ENCODE results near the gene PI4KA.
"Not testable (repeated sequence)": the region's sequence is repeated elsewhere in the genome, so short reads cannot be mapped to it uniquely, and the experiment has no call there.

Gene PI4KA

DNA sequence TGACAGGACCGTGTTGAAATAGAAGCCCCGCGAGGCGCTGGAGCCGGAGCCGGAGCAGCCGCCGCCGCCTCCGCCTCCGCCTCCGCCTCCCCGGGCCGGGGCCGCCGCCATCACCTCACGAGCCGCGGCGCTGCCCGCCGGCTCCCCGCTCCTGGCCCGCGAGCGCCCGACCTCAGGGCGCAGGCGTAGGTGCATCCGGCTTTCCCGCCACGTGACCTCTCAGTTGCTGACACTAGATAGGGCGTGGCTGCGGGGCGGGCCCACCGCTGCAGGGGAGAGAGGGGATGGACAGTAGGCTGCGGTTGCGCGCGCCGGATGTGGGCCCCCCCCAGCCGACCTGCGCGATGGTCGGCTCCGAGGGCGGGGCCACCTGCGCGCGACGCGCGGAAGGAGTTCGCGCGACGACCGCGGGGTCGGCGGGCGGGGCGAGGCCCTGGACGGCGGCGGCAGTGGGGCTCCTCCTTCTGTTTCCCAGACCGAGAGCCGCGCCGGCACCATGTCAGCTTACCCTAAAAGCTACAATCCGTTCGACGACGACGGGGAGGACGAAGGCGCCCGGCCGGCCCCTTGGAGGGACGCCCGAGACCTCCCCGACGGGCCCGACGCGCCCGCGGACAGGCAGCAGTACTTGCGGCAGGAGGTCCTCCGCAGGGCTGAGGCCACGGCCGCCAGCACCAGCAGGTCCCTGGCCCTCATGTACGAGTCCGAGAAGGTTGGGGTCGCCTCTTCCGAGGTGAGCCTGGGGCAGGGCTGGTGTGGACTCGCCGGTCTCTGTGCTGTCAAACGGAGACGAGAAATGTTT, at the start of gene PI4KA, which contains the start of gene SNAP29:
TSS of gene PI4KA (minus strand) at position 197 of the 802 bp plus-strand sequence. CDS start at position 111, 86 bp downstream.
TSS of gene SNAP29 (plus strand) at position 393 of the 802 bp plus-strand sequence. CDS start at position 497, 104 bp downstream.
- peak; percentile 98 for DNase-seq

DNA sequence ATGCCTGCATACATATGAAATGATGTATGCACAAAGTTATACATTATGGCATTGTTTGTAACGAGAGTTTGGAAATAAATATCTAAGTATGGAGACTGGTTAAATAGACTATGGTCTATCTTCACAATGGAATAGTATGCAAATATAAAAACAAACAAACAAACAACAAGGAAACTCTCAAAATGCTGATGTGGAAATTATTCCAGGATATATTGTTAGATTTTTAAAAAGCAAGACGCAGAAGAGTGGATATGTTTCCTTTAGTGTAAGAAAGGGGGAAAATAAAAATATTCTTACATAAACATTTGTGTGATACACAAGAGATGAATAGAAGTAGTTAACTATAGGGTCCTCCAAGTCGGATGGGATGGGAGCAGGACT, 47.8 kb upstream of the PI4KA start:
- no peak for DNase-seq

DNA sequence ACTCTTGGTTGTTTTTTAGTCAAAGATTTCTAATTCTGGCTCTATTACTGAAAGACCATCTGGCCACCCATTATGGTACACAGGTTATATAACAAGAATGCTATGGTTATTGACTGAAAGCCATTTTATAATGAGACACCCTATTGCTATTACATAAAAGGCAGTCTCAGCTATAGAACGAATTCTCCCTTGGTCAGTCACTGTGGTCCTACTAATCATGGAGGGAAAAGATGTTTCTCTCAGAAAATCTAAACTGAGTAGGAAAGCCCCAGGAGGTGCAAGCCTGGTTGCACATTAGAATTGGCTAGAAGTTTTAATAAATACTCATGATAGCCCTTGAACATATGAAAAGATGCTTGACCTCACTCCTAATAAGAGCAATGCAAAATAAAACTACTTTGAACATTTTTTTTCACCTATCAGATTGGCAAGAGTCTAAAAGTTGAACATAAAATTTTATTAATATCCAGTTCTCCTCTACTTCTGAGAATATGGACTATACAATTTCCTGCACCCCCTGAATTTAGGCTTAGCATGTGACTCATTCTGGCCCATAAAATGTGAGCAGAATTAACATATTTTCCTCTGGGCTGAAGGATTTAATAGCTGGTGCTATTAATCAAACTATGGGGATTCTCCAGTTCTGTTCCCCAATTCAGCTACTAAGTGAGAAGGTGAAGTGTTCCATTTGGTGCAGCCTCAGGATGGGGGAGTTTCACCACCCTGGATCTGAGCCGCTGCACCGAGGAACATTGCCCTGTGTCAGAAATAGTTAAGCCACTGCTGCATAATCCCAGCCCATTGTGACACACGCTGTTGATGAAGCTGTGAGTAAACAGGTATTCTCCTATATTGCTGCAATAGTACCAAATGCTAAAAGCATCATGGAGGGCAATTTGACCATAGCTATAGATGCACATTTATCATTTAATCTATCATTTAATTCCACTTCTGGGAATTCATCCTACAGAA, 47.1 kb upstream of the PI4KA start:
- DNase-seq, result peak; percentile 15

DNA sequence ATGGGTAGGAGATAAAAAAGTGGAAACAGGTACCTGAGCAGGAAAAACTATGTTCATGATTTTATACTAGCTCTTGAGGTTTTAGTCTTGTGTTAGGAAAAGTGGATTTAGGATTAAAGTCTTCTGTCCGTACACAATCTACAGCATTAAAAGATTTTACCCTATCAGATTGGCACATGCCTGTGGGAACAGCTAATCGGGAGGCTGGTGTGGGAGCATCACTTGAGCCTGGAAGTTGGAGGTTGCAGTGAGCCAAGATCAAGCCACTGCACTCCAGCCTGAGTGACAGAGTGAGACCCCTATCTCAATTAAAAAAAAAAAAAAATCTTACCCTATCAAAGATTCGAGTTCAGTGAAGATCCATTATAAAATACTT, 46.4 kb upstream of the PI4KA start:
- DNase-seq, result peak; percentile 27

DNA sequence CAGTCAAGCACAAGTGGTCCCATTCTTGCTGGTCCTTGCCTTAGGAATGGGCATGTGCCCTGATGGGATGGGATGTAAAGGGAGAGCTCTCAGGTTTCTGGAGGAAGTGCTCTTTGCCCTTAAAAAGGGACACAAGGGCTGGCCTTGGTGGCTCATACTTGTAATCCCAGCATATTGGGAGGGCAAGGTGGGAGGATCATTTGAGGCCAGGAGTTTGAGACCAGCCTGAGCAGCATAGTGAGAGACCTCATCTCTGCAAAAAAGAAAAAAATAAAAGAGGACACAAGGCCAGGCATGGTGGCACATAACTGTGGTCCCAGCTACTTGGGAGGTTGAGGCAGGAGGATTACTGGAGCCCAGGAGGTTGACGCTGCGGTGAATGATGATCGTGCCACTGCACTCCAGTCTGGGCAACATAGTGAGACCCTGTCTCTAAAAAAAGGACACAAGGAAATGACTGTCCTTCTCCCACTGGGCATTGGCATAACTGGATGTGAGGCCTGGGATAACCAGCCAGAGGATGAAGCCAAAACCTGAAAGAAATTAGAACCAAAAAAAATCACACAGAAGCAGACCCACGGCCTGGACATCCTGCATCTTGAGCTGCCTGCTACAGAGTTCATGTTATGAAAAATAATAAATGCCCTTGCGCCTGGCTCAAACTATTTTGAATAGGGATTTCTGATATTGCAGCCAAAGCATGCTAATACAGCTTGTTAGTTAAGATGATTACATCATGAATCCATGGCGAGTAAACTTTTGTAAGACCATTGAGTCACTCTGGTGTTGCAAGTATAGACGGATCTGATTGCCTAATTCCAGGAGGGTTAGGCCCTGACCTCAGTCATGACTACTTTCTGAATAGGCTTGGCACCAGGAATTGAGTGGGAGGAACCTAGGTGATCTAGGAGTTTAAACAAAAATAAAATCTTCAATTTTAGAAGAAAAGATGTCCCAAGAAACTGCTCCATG, 45.7 kb upstream of the PI4KA start:
- no peak for DNase-seq

DNA sequence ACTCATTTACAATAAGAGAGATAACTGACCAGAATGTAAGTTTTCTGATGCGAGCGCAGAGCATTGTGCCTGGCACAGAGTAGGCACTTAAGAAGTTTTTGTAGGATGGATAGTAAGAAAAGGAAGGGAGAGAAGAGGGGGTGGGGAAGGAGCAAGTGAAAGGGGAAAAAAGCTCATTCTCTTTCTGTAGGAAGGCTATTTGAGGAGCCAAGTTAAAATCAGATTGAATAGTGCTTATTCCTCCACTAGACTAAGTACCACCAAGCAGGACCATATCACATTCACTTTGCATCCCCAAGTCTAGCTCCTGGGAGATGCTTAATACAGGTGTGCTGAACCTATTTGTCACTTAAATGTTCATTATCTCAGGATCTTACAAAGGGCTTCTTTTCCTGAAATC, 44.5 kb upstream of the PI4KA start:
- no peak for DNase-seq

DNA sequence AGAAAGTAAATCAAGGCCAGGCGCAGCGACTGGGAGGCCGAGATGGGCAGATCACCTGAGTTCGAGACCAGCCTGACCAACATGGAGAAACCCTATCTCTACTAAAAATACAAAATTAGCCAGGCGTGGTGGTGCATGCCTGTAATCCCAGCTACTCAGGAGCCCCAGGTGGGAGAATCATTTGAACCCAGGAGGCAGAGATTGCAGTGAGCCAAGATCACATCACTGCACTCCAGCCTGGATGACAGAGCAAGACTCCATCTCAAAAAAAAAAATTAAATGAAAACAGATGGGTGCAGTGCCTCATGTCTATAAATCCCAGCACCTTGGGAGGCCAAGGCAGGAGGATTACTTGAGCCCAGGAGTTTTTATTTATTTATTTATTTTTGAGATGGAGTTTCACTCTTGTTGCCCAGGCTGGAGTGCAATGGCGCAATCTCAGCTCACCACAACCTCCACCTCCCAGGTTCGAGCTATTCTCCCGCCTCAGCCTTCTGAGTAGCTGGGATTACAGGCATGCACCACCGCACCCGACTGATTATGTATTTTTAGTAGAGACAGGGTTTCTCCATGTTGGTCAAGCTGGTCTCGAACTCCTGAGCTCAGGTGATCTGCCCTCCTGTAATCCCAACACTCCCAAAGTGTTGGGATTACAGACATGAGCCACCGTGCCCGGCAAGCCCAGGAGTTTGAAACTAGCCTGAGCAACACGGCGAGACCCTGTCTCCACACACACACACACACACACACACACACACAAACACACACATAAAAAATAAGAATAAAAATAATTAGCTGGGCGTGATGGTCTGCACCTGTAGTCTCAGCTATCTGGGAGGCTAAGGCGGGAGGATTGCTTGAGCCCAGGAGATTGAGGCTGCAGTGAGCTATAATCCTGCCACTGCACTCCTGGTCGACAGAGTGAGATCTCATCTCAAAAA, 42.8 kb upstream of the PI4KA start:
- DNase-seq, result not testable (repeated sequence)

DNA sequence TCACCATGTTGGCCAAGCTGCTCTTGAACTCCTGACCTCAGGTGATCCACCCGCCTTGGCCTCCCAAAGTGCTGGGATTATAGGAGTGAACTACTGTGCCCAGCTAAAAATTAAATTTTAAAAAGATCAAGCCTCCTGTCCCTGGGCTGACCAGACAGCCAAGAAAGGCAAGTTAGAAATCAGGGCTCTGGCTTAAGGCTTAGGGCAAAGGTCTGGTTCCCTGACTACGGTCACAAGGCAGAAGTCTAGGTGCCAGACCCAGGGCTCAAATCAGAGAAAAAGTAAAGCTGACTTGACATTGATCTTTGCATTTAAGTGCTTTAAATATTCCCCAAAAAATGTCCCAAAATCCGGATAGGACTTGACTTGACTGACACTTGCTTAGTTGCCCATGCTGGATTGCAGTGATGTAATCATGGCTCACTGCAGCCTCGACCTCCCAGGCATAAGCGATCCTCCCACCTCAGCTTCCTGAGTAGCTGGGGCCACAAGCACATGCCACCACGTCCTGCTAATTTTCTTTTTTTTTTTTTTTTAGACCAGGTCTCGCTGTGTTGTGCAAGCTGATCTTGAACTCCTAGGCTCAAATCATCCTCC, 41.3 kb upstream of the PI4KA start:
- DNase-seq, result no peak

DNA sequence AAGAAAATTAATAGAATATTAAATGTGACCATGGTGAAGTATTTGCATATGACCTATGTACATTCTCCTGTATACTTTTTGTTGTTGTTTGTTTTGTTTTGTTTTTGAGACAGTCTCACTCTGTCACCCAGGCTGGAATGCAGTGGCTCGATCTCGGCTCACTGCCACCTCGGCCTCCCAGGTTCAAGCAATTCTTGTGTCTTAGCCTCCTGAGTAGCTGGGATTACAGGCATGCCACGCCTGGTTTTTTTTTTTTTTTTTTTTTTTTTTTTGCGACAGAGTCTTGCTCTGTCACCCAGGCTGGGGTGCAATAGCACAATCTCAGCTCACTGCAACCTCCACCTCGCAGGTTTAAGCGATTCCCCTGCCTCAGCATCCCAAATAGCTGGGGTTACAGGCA, 39.1 kb upstream of the PI4KA start:
- not testable (repeated sequence) for DNase-seq

DNA sequence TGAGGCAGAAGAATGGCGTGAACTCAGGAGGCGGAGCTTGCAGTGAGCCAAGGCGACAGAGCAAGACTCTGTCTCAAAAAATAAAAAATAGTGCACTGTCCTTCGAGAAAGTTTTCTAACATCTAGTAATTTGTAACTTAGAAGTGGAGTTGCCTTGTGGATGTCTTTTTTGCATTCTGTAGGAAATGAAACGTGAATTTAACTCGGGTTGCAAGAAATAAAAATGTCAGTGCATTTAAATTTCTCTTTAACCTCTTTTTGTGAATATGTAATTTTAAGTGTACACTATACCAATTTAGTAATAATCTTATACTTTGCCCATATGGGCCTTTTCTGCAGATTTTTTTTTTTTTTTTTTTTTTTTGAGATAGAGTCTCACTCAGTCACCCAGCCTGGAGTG, 32.4 kb upstream of the PI4KA start:
- no peak for DNase-seq

DNA sequence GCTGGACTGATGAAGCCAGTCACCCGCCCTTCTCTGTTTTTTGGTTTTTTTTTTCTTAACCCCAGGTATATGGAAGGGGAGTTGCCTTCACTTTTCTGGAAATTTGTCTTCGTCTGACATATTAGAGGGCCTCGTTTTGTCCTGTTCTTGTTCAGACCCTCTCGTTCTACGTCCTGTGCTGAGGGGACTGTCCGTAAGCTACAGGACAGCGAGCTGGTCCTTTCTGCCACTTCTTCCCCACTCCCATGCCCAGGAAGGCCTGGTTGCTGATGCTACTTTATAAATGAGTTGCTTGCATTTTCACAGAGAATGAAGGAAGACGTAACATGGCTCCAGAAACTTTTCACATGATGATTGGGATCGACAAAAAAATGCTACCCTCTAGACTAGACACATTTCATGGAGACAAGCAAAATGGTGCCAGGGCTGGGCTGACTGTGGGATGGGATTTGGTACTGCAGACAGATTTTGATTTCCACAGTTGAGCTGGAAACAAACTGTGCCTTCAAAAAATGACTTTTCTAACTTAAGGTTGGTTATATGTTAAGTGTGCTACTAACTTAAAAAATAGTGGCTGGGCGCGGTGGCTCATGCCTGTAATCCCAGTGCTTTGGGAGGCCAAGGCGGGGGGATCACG, 31.4 kb upstream of the PI4KA start:
- no peak for DNase-seq

DNA sequence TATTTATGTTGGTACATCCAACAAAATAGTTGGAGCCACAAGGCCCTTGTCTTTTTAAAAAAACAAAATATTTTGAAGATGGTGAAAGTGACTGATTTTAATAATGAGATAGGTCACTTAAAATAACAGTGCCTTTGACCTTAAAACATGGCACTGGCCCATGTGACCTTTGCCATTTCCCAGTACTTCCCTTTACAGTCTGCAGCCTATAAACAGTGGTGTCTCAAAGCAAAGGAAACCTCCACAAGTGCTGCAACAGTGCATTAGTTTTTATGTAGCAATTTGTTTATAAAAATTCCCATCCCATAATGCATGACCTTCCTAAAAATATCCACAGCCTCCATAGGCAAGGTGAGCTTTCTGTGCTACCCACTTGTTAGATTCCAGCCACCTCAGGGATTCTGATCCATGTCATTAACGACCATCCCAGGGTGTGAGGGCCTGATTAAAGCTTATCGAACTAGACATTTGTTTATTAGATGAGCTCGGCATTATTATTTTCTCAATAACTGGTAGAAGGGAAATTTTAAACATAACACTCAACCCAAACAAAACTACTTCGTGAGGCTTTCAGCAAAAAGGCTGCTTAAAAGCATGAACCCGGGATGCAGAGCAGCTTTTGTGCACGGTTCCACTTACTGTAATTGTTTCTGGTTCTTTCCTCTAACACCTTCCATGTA, 30.6 kb upstream of the PI4KA start:
- DNase-seq, result no peak

DNA sequence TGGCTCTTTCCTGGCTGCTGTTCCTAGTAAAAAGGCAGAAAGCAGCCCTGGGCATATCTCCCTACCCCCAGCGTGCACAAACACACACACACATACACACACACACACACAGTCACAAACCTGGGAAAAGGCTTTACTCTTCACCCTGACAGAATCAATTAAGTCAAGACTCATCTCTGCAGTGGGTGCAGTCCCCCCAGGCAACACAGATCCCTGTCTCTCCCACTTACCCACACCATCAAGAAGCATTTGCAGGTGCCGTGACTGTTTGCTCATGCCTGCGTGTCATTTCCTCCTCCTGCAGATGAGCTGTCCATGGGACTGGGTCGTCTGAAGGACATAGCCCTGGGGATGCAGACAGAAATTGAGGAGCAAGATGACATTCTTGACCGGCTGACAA, 28.8 kb upstream of the PI4KA start:
- DNase-seq, result no peak

DNA sequence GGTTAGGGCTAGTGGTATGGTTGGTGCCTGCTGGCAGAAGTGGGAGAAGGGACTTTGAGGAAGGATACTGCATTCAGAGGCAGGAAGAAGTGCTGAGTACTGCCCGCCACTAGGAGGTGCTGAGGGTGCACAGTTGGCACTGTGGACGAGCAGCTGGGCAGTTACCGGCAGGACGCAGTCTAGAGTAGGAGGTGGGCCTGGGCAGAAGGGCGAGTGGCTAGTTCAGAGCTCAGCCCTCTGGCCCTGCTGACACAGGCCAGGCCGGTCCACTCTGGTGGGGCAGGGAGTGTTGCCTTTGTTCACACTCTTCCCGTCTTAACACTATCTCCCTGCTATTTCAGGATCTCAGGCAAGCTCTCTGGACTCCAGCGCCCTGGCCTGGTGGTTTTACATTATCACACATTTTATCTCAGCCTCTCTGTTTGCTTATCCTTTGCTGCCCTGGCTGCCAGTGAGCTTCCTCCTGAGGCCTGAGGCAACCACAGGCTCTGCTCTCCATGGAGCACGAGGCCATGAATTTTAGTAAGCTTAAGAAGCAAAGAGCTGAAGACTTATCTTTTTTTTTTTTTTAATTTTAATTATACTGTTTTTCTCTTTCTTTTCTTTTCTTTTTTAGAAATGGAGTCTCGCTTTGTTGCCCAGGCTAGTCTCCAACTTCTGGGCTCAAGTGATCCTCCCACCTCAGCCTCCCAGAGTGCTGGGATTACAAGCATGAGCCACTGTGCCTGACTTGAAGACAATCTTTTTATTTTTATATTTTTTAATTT, 27.1 kb upstream of the PI4KA start:
- DNase-seq, result peak; percentile 81

DNA sequence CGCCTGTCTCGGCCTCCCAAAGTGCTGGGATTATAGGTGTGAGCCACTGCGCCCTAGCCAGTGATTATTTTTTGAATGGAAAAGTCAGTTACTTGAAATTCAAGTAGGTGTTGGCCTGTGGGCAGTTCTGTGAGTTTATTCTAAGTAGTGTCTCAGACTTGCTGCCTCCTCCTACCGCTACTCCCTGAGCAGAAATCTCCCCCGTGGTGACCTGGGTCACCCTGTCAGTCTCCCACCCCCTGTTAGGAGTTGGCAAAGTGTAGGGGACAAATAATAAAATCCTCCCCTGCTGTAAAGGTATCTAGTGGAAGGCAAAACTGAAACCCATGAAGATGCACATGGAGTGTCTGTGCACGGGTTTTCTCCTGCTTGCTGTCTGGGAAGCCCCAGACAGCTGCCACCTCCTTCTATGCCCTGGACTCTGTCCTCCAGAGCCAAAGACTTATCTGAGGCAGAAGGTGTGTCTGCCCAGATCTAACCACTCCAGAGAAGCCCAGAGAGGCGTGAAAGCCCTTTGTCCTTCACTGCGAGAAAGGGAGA, 26.5 kb upstream of the PI4KA start:
- no peak for DNase-seq

DNA sequence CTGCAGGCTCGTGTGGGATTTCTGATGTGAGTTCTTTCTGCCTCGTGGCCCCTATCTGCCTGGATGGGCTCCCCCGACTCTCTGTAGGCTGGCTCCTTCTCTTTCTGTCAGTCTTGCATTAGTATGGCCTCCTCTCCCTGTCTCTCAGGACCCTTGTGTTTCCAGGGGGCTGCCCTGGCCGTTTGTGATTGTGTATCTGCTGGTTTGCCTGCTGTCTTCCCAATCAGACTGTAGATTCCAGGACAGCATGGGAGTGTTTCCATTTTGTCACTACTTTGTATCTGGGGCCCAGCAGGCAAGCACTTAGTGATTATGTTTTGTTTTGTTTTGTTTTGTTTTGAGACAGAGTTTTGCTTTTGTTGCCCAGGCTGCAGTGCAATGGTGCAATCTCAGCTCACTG, 25.8 kb upstream of the PI4KA start:
- DNase-seq, result no peak

DNA sequence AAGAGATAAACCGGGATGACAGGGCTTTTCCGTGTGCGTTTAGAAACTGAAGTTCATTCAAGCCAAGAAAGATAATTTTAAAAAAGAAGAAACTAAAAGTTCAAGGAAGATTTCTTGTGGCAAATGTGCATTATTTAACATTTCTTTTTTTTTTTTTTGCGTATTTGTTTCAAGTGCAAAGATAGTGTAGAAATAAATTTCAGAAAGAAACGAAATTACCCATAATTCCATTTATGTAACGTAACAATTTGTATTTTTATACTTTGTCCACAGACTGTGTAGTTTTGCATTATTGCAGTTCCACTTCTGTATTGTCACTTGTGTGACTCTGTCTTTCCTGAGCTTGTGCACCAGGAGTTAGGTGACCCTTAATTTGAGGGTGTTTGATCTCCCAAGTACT, 24.2 kb upstream of the PI4KA start:
- DNase-seq, result no peak
